GM12891 (cell line): Measurements from ENCODE around the gene MERTK.

ENCODE experiments used
- PAX5 ChIP-seq: IDR thresholded peaks from 2 replicates; pipeline ENCODE4 v1.6.1; 2011; ENCODE audit warnings: low read length, moderate library complexity, mild to moderate bottlenecking; ENCODE audit not compliant: insufficient read depth, severe bottlenecking
- POLR2A ChIP-seq: IDR thresholded peaks from 2 replicates; pipeline ENCODE4 v1.6.1; 2011; ENCODE audit warnings: low read depth, low read length, control low read depth
- POLR2AphosphoS5 ChIP-seq: IDR thresholded peaks from 2 replicates; pipeline ENCODE4 v1.6.1; 2011; ENCODE audit warnings: low read depth, low read length, control low read depth
- POU2F2 ChIP-seq: IDR thresholded peaks from 2 replicates; pipeline ENCODE4 v1.6.1; 2011; ENCODE audit warnings: low read depth, mild to moderate bottlenecking, control low read depth, low read length, moderate library complexity
- SPI1 ChIP-seq: IDR thresholded peaks from 2 replicates; pipeline ENCODE4 v1.6.1; 2011; ENCODE audit warnings: low read depth, low read length, control low read depth
- TAF1 ChIP-seq: IDR thresholded peaks from 2 replicates; pipeline ENCODE4 v1.6.1; 2011; ENCODE audit warnings: low read depth, low read length, control low read depth

GRCh38 chr2:112012556-112012955, 114.1 kb downstream of the MERTK start:
- TF ChIP-seq POLR2AphosphoS5 (no peak), SPI1 (no peak), POLR2A (no peak), TAF1 (no peak), POU2F2 (no peak), PAX5 (no peak)
